ENCODE results near the gene TLN1. TPM values are rescaled to one million over a fixed set of nuclear protein-coding genes. Genes with fewer than 3 reads are reported as not detected.

TLN1 gene
- polyA plus RNA-seq, 3 donors, result 46.6 to 251 (median 93.0) TPM

- intact Hi-C loops (cut with micrococcal nuclease), result loop anchor here in 1 of 2 donors (10.0 kb wide), 1 partner anchor 119 kb away; the partner anchor contains the start of gene TESK1
- TF ChIP-seq, protein P1, sequence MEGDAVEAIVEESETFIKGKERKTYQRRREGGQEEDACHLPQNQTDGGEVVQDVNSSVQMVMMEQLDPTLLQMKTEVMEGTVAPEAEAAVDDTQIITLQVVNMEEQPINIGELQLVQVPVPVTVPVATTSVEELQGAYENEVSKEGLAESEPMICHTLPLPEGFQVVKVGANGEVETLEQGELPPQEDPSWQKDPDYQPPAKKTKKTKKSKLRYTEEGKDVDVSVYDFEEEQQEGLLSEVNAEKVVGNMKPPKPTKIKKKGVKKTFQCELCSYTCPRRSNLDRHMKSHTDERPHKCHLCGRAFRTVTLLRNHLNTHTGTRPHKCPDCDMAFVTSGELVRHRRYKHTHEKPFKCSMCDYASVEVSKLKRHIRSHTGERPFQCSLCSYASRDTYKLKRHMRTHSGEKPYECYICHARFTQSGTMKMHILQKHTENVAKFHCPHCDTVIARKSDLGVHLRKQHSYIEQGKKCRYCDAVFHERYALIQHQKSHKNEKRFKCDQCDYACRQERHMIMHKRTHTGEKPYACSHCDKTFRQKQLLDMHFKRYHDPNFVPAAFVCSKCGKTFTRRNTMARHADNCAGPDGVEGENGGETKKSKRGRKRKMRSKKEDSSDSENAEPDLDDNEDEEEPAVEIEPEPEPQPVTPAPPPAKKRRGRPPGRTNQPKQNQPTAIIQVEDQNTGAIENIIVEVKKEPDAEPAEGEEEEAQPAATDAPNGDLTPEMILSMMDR (IDR thresholded peaks at IDR 0.05), result no peak
- 100% methylated on average over 4 of the region's 8 CpGs for WGBS (ENCODE audit: insufficient coverage)
- H3K27me3 ChIP-seq (ENCODE audit: control insufficient read depth in 2 of 2, insufficient read depth in 2 of 2, low read length in 2 of 2), result no peaks in the 10 kb centered on the region
- H3K27ac ChIP-seq (ENCODE audit: low read depth in 1 of 2, low read length in 2 of 2), result no peak overlapping the region
- Mint-ChIP-seq H3K27me3 (ENCODE audit: low read depth in 3 of 3) (peaks cover 0 to 1% (median 0%) of the 10 kb centered on the region in 3 donors), H3K36me3 (peaks cover 14 to 79% of the 10 kb centered on the region in 2 donors), H3K27ac (peak overlapping the region in 3 of 7 donors; percentile 30 to 68 (median 37)), H3K4me1 (no peaks in the 10 kb centered on the region), H3K9me3 (no peaks in the 10 kb centered on the region), H3K4me3 (no peak overlapping the region)
- no peak overlapping the region for H3K4me3 ChIP-seq (replicated peaks in 1 of 3; ENCODE audit: low read depth in 2 of 3, low read length in 3 of 3)
- no peak for DNase-seq
- H3K9me3 ChIP-seq (replicated peaks in 1 of 2; ENCODE audit: control insufficient read depth in 1 of 2, insufficient read depth in 1 of 2, low read length in 2 of 2), result no peaks in the 10 kb centered on the region
- no peak overlapping the region for H2AFZ ChIP-seq (ENCODE audit: insufficient read depth, low read depth, low read length, poor library complexity, severe bottlenecking)
- peaks cover 21 to 24% of the 10 kb centered on the region in 2 donors for H3K4me1 ChIP-seq (ENCODE audit: control insufficient read depth in 1 of 2, insufficient read depth in 2 of 2, low read length in 2 of 2)
- no peak overlapping the region for H3K9ac ChIP-seq (ENCODE audit: insufficient read depth, low read length, poor library complexity, severe bottlenecking)
- H3K4me2 ChIP-seq (replicated peaks; ENCODE audit: extremely low read depth, low read length, poor library complexity, severe bottlenecking), result no peak overlapping the region
- peaks cover 74 to 96% of the 10 kb centered on the region in 2 donors for H3K36me3 ChIP-seq (replicated peaks in 1 of 2; ENCODE audit: control insufficient read depth in 1 of 2, insufficient read depth in 2 of 2, low read length in 2 of 2)
- H4K20me1 ChIP-seq (ENCODE audit: insufficient read depth, low read length), result peaks cover 100% of the 10 kb centered on the region
- peaks cover 58% of the 10 kb centered on the region for H3K79me2 ChIP-seq (ENCODE audit: insufficient read depth, low read length)
Measured at GRCh38 chr9:35723908-35724307, 8.1 kb downstream of the TLN1 start.

DNA sequence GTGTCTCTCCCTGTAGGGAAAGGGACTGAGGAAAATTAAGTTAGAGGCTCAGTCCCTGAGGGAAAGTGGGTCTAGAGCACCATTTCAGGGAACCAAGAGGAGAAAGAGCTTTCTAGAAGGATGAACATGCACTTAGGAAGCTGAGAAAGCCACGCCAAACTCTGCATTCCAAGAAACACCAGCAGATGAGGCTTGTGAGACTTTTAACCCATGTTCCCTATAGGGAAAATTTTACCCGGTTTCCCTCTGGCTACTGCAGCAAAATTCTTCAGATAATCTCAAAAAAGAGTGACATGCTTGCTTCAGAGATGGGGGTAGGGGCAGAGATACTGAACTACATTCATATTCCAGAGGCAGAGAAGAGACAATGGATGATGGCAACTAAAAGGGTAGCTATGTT is 8.6 kb downstream of the TLN1 start:
- no peaks in the 10 kb centered on the region for H3K4me1 Mint-ChIP-seq
- intact Hi-C loops (cut with micrococcal nuclease), result loop anchor here in 1 of 2 donors (10.0 kb wide), 1 partner anchor 119 kb away; the partner anchor contains the start of gene TESK1
- H3K4me3 Mint-ChIP-seq, result no peak overlapping the region

More for the DNA sequence above, 8.6 kb downstream of the TLN1 start:
- no peaks in the 10 kb centered on the region for H3K9me3 Mint-ChIP-seq
- peaks cover 0 to 1% (median 0%) of the 10 kb centered on the region in 3 donors for H3K27me3 Mint-ChIP-seq (ENCODE audit: low read depth in 3 of 3)
- H3K9ac ChIP-seq (ENCODE audit: insufficient read depth, low read length, poor library complexity, severe bottlenecking), result no peak overlapping the region
- no peak overlapping the region for H3K27ac Mint-ChIP-seq
- H4K20me1 ChIP-seq (ENCODE audit: insufficient read depth, low read length), result peaks cover 100% of the 10 kb centered on the region
- no peaks in the 10 kb centered on the region for H3K9me3 ChIP-seq (replicated peaks in 1 of 2; ENCODE audit: control insufficient read depth in 1 of 2, insufficient read depth in 1 of 2, low read length in 2 of 2)
- peaks cover 79 to 97% of the 10 kb centered on the region in 2 donors for H3K36me3 ChIP-seq (replicated peaks in 1 of 2; ENCODE audit: control insufficient read depth in 1 of 2, insufficient read depth in 2 of 2, low read length in 2 of 2)
- H3K4me2 ChIP-seq (replicated peaks; ENCODE audit: extremely low read depth, low read length, poor library complexity, severe bottlenecking), result no peak overlapping the region
- TF ChIP-seq, protein P1 (IDR thresholded peaks at IDR 0.05), result no peak
- peaks cover 54% of the 10 kb centered on the region for H3K79me2 ChIP-seq (ENCODE audit: insufficient read depth, low read length)
- no peaks in the 10 kb centered on the region for H3K27me3 ChIP-seq (ENCODE audit: control insufficient read depth in 2 of 2, insufficient read depth in 2 of 2, low read length in 2 of 2)
- peaks cover 14 to 84% of the 10 kb centered on the region in 2 donors for H3K36me3 Mint-ChIP-seq
- DNase-seq, result no peak
- no peak overlapping the region for H2AFZ ChIP-seq (ENCODE audit: insufficient read depth, low read depth, low read length, poor library complexity, severe bottlenecking)
- no peak overlapping the region for H3K4me3 ChIP-seq (replicated peaks in 1 of 3; ENCODE audit: low read depth in 2 of 3, low read length in 3 of 3)
- no CpG with 5 or more reads among the region's 2 CpGs for WGBS (ENCODE audit: insufficient coverage)
- no peak overlapping the region for H3K27ac ChIP-seq (ENCODE audit: low read depth in 1 of 2, low read length in 2 of 2)
- peaks cover 16 to 20% of the 10 kb centered on the region in 2 donors for H3K4me1 ChIP-seq (ENCODE audit: control insufficient read depth in 1 of 2, insufficient read depth in 2 of 2, low read length in 2 of 2)

All from CD14-positive monocyte (primary cell).